Duodenal mucosa (tissue), 2 donors: Measurements from ENCODE around the gene SLC45A2.
"Not testable (repeated sequence)": the region's sequence is repeated elsewhere in the genome, so short reads cannot be mapped to it uniquely, and the experiment has no call there.

Source experiments
- H3K27ac ChIP-seq: one replicate; pipeline ENCODE4 v1.7.0; 2013; ENCODE audit warnings: low read depth, low read length
- H3K27me3 ChIP-seq, 2 donors: one replicate each; pipeline ENCODE4 v1.7.0; 2013; ENCODE audit warnings: low read length in 2 of 2, control low read depth in 1 of 2; ENCODE audit not compliant: insufficient read depth in 2 of 2, control insufficient read depth in 1 of 2
- H3K36me3 ChIP-seq, 2 donors: one replicate each; pipeline ENCODE4 v1.7.0; 2013; ENCODE audit warnings: low read length in 2 of 2, control low read depth in 1 of 2; ENCODE audit not compliant: insufficient read depth in 2 of 2, control insufficient read depth in 1 of 2
- H3K4me1 ChIP-seq, 2 donors: one replicate each; pipeline ENCODE4 v1.7.0; 2013; ENCODE audit warnings: low read length in 2 of 2, control low read depth in 1 of 2; ENCODE audit not compliant: insufficient read depth in 2 of 2, control insufficient read depth in 1 of 2
- H3K4me3 ChIP-seq, 2 donors: one replicate each; pipeline ENCODE4 v1.7.0; 2013; ENCODE audit warnings: low read length in 2 of 2, low read depth in 1 of 2
- H3K9ac ChIP-seq, 2 donors: one replicate each; pipeline ENCODE4 v1.7.0; 2013; ENCODE audit warnings: low read length in 2 of 2, low read depth in 1 of 2
- H3K9me3 ChIP-seq, 2 donors: one replicate each; pipeline ENCODE4 v1.7.0; 2013; ENCODE audit warnings: low read length in 2 of 2, control low read depth in 1 of 2; ENCODE audit not compliant: control insufficient read depth in 1 of 2

SLC45A2 gene

GRCh38 chr5:33975852-33976251 lies 8.6 kb downstream of the SLC45A2 start:
- Histone ChIP-seq H3K9me3 (no peaks in the 10 kb centered on the region), H3K4me1 (no peaks in the 10 kb centered on the region), H3K9ac (no peak overlapping the region), H3K4me3 (no peak overlapping the region), H3K27ac (no peak overlapping the region), H3K36me3 (no peaks in the 10 kb centered on the region), H3K27me3 (no peaks in the 10 kb centered on the region)

GRCh38 chr5:33973271-33973670 lies 11.2 kb downstream of the SLC45A2 start:
- Histone ChIP-seq H3K27ac (no peak overlapping the region), H3K9ac (no peak overlapping the region), H3K27me3 (no peaks in the 10 kb centered on the region), H3K9me3 (no peaks in the 10 kb centered on the region), H3K36me3 (no peaks in the 10 kb centered on the region), H3K4me3 (no peak overlapping the region), H3K4me1 (no peaks in the 10 kb centered on the region)

GRCh38 chr5:33969572-33970452 lies 14.7 kb downstream of the SLC45A2 start:
- no peaks in the 10 kb centered on the region for H3K27me3 ChIP-seq
- no peak overlapping the region for H3K4me3 ChIP-seq
- H3K36me3 ChIP-seq: no peaks in the 10 kb centered on the region
- no peak overlapping the region for H3K9ac ChIP-seq
- H3K4me1 ChIP-seq: no peaks in the 10 kb centered on the region
- H3K27ac ChIP-seq: no peak overlapping the region
- no peaks in the 10 kb centered on the region for H3K9me3 ChIP-seq

- Histone ChIP-seq H3K27me3 (no peaks in the 10 kb centered on the region), H3K4me1 (no peaks in the 10 kb centered on the region)
Observed at GRCh38 chr5:33968211-33969005, 16.1 kb downstream of the SLC45A2 start.

GRCh38 chr5:33966805-33967204 lies 17.7 kb downstream of the SLC45A2 start:
- Histone ChIP-seq H3K27ac (no peak overlapping the region), H3K4me3 (no peak overlapping the region), H3K9me3 (no peaks in the 10 kb centered on the region), H3K4me1 (no peaks in the 10 kb centered on the region), H3K9ac (no peak overlapping the region), H3K27me3 (no peaks in the 10 kb centered on the region), H3K36me3 (no peaks in the 10 kb centered on the region)

More at GRCh38 chr5:33968211-33969005, 16.1 kb downstream of the SLC45A2 start:
- Histone ChIP-seq H3K36me3 (no peaks in the 10 kb centered on the region), H3K9me3 (no peaks in the 10 kb centered on the region), H3K4me3 (no peak overlapping the region), H3K27ac (no peak overlapping the region), H3K9ac (no peak overlapping the region)

GRCh38 chr5:33964132-33964700 lies 20.3 kb downstream of the SLC45A2 start:
- H3K36me3 ChIP-seq: no peaks in the 10 kb centered on the region
- H3K27ac ChIP-seq: no peak overlapping the region
- no peak overlapping the region for H3K4me3 ChIP-seq
- H3K9me3 ChIP-seq: no peaks in the 10 kb centered on the region
- H3K9ac ChIP-seq: no peak overlapping the region
- H3K4me1 ChIP-seq: no peaks in the 10 kb centered on the region
- no peaks in the 10 kb centered on the region for H3K27me3 ChIP-seq

GRCh38 chr5:33958176-33958575 lies 26.3 kb downstream of the SLC45A2 start:
- Histone ChIP-seq H3K27me3 (no peaks in the 10 kb centered on the region), H3K36me3 (no peaks in the 10 kb centered on the region), H3K4me3 (no peak overlapping the region), H3K9me3 (no peaks in the 10 kb centered on the region), H3K27ac (no peak overlapping the region), H3K4me1 (no peaks in the 10 kb centered on the region), H3K9ac (no peak overlapping the region)

- Histone ChIP-seq H3K4me1 (no peaks in the 10 kb centered on the region), H3K27ac (no peak overlapping the region), H3K27me3 (no peaks in the 10 kb centered on the region)
Observed at GRCh38 chr5:33957577-33958150, 26.8 kb downstream of the SLC45A2 start.

GRCh38 chr5:33952175-33952574 lies 32.3 kb downstream of the SLC45A2 start:
- H3K4me3 ChIP-seq, H3K4me1 ChIP-seq, H3K36me3 ChIP-seq, H3K9ac ChIP-seq, H3K27me3 ChIP-seq, H3K27ac ChIP-seq, H3K9me3 ChIP-seq: not testable (repeated sequence)

More at GRCh38 chr5:33957577-33958150, 26.8 kb downstream of the SLC45A2 start:
- H3K4me3 ChIP-seq: no peak overlapping the region
- no peaks in the 10 kb centered on the region for H3K9me3 ChIP-seq
- no peak overlapping the region for H3K9ac ChIP-seq
- H3K36me3 ChIP-seq: no peaks in the 10 kb centered on the region
